ENCODE results near the gene LSM4.

LSM4 gene

GRCh38 chr19:18310118-18310909 is 12.6 kb downstream of the LSM4 start:
- DNase-seq: no peak

DNA sequence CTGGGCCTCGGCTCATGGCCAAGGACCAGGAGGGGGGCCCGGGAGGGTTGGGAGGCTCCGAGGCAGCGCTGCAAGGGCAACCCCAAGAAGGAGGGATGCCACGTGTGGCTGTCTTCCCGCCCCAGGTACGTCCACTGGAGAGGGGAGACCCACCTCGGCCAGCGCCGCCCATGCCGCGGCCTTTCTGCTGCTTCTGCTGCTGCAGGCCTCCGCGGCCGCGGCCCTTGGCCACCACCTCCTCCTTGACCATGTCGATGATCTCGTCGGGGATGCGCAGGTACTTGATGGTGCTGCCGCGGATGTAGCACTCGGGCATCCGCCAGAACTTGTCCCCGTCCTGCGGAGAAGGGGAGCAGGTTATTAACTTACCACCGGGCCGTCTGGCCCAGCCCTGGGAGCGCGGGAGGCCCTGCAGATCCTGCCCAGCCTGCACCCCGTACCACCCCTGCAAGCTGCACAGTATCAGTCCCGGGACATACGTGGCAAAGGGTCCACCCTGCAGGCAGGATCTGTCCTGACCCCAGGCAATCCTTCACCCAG is 13.3 kb downstream of the LSM4 start:
- no peak for DNase-seq

DNA sequence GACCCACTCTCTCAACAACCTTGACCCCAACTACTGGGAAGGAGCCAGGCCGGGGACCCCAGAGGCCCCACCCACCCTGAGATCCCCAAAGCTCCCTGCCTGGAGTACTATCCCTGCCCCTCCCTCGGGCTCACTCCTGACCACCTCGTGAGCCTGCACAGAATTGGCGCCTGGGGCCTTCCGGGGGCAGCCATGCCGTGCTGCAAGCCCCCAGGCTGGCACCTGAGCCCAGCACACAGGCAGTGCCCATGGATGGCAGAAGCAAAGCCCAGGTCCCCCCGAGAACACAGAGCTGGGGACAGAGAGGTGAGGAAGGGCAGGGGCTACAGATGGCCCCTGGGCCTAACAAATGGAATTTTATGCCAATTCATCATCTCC is 13.9 kb downstream of the LSM4 start:
- DNase-seq: no peak

GRCh38 chr19:18308051-18308947 is 14.6 kb downstream of the LSM4 start:
- DNase-seq: no peak

GRCh38 chr19:18307271-18307681 is 15.6 kb downstream of the LSM4 start:
- DNase-seq: no peak

DNA sequence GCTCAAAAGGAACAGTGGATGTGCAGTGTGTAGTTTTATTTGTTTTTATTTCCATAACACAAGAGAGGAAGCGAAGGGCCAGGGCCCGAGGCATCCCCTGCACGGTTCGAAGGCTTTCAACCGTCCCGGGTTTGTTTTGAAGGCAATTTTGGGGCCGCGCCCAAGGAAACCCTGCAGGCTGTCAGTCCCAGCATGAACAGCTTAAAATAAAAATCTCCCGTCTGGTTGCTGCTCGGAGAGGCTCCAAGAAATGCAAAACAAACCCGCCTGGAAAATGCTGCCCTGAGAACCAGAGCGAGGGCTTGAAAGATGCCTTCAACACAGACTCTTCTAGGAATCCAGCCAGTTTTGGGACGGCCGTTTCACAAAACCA is 16.0 kb downstream of the LSM4 start:
- DNase-seq: no peak

DNA sequence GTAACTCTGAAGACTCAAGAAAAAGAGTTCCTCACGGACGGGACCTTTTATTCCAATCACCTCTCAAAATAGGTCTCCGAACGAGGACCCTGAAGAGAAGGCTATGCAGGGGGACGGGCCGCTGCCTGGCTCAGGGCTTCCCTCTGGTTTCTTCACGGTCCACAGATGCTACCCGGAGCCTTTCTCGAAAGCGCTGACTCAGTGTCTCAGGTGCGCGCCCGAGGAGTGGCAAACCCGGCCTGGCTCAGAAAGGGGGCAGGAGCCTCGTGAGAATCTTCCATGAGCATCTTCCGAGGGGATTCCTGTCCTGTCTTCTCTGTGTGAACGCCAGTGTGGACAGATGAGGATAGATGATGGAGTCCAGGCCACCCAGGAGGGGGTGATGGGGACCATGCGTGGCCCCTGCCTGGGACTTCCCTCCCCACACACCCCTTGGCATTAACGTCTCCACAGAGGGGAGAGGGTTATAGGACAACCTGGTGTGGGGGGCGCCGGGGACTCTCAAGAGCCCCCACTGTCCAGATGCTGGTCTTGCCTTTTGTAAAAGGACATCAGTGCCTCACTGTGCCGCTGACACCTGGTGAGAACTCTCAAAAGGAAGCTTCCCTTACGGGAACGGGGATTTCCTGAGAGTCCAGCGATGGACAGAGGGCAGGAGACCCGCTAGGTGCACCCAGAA is 16.5 kb downstream of the LSM4 start:
- DNase-seq: no peak

DNA sequence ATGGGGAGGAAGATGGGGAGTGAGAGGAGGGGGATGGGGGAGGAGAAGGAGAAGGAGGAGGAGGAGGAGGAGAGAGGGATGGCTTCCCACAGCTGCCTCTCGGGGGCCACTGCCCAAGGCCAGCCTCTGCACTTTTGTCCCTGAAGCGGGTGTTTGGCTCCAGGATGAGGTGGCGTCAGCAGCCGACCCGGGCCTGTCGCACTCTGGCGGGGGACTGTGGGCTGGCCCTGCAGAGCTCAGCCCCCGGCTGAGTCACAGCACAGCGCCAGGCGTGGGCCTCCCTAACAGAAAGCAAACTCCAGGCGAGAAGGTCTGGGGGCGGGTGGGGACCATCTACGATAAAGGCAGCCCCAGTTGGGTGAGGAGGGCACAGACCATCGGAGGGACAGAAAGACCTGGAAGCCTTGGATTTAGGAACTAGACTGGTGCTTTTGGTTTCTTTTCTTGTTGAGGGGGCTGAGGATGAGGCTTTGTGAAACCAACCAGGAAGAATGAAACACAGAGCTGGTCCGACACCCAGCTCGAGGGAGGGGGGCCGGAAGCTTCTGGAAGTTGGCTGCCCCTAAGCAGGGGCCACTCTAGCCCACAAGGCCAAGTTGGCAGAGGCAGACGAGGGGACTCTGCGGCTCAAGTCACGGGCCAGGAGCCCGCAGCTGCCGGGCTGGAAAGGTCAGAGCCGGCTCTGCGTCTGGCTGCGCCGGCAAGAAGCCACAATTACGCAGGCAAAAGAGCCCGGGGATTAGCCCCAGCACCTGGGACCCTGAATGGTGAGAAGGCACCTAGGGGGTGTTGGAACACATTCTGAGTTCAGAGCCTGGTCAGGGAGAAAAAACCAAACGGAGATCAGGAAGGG is 18.2 kb downstream of the LSM4 start:
- DNase-seq: peak; percentile 91

DNA sequence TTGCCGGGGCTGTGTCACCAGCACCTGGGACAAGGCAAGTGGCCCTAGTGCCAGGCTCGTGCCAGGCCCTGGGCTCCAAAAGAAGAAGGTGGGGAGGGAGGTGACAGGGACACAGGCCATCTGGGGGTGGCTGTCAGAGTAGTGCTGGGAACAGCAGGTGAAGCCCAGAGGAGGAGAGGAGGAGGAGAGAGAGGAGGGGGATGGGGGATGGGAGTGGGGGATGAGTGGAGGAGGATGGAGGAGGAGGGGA is 18.7 kb downstream of the LSM4 start:
- no peak for DNase-seq

GRCh38 chr19:18301718-18302111 is 21.2 kb downstream of the LSM4 start:
- no peak for DNase-seq

GRCh38 chr19:18300930-18301717 is 21.8 kb downstream of the LSM4 start:
- peak; percentile 39 for DNase-seq

- DNase-seq: no peak
These were observed 23.2 kb downstream of the LSM4 start for GRCh38 chr19:18299654-18300053.

DNA sequence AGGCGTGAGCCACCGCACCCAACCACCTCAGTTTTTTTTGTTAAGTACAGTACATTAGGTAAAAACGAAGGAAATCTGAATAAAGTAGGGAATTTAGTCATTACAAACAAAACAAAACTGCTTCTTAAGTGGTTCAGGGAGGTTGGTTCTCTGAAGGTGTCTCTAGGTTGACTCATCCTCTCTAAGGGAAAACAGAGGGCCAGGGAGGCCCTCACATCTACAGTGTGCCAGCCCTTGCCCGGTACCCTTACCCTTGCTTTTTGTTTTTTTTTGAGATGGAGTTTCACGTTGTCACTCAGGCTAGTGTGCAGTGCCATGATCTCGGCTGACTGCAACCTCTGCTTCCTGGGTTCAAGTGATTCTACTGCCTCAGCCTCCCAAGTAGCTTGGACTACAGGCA is 24.3 kb downstream of the LSM4 start:
- DNase-seq: no peak

- no peak for DNase-seq
These were observed 25.6 kb downstream of the LSM4 start for GRCh38 chr19:18297308-18297707.

DNA sequence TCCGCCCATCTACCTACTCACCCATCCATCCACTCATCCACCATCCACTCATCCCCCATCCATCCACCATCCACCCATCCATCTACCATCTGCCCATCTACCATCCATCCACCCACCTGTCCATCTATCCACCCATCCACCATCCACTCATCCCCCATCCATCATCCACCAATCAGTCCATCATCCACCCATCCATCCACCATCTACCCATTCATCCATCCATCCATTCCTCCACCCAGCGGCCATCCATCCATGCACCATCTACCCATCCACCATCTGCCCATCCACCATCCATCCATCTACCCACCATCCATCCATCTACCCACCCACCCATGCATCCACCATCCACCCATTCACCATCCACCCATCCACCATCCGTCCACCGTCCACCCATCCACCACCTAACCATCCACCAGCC is 27.8 kb downstream of the LSM4 start:
- DNase-seq: no peak

DNA sequence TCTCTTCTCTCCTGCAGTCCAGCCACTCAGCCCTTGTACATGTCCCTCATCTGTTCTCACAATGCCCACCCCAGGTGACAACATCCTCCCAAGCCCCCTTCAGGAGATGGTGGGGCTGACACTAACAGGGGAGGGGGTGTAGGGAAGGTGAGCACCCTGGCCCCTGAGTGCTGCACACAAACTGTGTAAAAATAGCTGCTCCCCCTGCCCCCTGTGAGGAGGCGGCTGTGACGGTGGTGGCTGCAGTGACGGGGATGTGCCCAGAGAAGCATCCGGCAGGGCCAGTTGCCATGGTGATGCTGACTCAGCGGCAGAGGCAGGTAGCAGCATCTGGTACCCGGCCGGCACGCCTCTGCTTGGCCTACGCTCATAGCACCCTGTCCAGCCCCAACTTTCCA is 28.4 kb downstream of the LSM4 start:
- no peak for DNase-seq

DNA sequence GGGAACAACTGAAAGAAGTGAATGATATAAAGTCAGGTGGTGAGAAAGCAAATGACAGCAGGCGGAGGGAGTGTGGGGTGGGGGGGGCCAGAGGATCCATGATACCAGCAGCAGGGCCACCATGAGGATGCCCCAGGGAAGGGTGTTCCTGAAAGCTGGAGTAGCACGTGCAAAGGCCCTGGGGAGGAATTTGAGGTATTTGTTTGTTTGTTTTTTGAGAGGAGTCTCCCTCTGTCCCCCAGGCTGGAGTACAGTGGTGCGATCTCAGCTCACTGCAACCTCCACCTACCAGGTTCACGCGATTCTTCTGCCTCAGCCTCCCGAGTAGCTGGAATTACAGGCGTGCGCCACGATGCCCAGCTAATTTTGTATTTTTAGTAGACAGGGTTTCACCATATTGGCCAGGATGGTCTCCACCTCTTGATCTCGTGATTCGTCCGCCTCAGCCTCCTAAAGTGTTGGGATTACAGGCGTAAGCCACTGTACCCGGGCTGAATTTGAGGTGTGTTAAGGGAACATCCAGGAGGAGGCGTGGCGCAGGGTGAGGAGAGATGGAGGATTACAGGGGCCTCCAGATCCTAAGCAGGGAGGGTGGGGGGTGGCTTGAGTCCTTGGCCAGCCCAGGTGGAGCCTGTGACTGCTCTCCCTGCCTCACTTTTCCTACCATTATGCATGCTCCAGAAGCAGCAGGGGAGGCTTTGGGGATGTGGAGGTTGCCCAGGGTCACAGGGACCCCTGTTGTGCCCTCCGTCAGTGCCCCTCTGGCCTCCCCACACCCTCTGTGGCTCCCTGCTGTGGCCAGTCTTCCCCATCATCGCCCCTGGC is 29.0 kb downstream of the LSM4 start:
- DNase-seq: no peak

DNA sequence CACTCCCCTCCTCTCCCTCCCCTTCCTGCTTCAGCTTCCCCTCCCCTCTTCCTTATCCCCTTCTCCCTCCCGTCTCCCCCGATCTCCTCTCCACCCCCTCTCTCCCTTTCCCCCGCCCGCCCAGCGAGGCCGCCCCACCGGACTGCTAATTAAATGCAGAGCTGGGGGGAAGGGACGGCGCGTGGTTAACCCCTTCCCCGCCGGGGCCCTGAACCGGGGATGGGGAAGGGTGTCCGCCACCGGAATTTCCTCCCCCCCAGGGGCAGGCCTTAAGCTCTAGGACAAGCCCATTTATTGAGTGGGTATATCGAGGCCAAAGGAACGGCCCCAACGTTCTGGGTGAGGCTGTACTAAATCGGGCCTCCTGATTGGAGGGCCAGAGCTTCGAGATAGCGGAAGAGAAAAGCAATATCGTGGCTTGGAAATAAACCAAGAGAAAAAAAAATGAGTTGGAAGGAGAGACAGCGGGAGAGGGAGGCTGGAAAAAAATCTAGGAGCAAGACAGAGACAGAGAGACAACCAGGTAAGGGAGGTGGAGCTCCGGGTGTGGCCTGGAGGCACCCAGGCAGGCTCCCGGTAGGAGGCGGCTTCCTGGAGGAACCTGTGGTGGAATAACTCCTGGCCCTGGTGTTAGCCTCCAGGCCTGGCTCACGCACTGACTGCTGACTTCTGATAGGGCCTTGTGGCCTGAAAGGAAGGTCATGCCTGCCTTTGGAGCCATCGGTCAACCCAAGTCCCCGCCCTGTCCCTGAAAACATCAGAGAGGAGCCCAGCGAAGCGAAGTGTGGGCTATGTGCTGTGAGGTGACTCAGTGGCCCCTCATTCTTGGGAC is 29.9 kb downstream of the LSM4 start:
- peak; percentile 91 for DNase-seq

GRCh38 chr19:18292462-18292809 is 30.4 kb downstream of the LSM4 start:
- peak; percentile 73 for DNase-seq

All from MV-4-11 (cell line).